ENCODE results near the gene CD52.

Gene CD52

GRCh38 chr1:26275580-26276431 lies 42.0 kb upstream of the CD52 start:
- TF ChIP-seq CTCF (IDR thresholded peaks at IDR 0.05; ENCODE audit: insufficient read depth, low read length) = peak; percentile 52
- TF ChIP-seq SPI1 (IDR thresholded peaks at IDR 0.05; ENCODE audit: borderline replicate concordance, low read depth) = peak; percentile 7; the same call in 1 of the 2 replicates
- TF ChIP-seq REST (IDR thresholded peaks at IDR 0.05; ENCODE audit: insufficient replicate concordance, low read depth) = no peak
- no peak; the same call in 1 of the 2 replicates for TF ChIP-seq POLR2AphosphoS5 (IDR thresholded peaks at IDR 0.05; ENCODE audit: low read depth)
- TF ChIP-seq GABPA (IDR thresholded peaks at IDR 0.05; ENCODE audit: low read depth) = no peak
- Histone ChIP-seq H3K27ac (replicated peaks) (peak overlapping the region; percentile 88), H3K4me3 (replicated peaks; ENCODE audit: insufficient read depth, low read length) (no peak overlapping the region), H3K27me3 (ENCODE audit: insufficient read depth, poor library complexity, severe bottlenecking) (no peaks in the 10 kb centered on the region)
- peak; percentile 90 to 91 for DNase-seq (ENCODE audit: low read depth in 1 of 2, low spot score in 1 of 2)

GRCh38 chr1:26276432-26276838 lies 41.3 kb upstream of the CD52 start:
- DNase-seq (ENCODE audit: low read depth in 1 of 2, low spot score in 1 of 2) = no peak
- TF ChIP-seq POLR2AphosphoS5 (IDR thresholded peaks at IDR 0.05; ENCODE audit: low read depth) = 0 out of 2 replicates have a peak, but pooled peaks have one; percentile 44
- no peak for TF ChIP-seq CTCF (IDR thresholded peaks at IDR 0.05; ENCODE audit: insufficient read depth, low read length)
- H3K27ac ChIP-seq (replicated peaks) = peak overlapping the region; percentile 88
- H3K4me3 ChIP-seq (replicated peaks; ENCODE audit: insufficient read depth, low read length) = no peak overlapping the region
- no peaks in the 10 kb centered on the region for H3K27me3 ChIP-seq (ENCODE audit: insufficient read depth, poor library complexity, severe bottlenecking)

GRCh38 chr1:26277261-26277661 lies 40.5 kb upstream of the CD52 start:
- peak overlapping the region; percentile 88 for H3K27ac ChIP-seq (replicated peaks)
- no peaks in the 10 kb centered on the region for H3K27me3 ChIP-seq (ENCODE audit: insufficient read depth, poor library complexity, severe bottlenecking)
- TF ChIP-seq GABPA (IDR thresholded peaks at IDR 0.05; ENCODE audit: low read depth) (no peak), SPI1 (IDR thresholded peaks at IDR 0.05; ENCODE audit: borderline replicate concordance, low read depth) (no peak), POLR2AphosphoS5 (IDR thresholded peaks at IDR 0.05; ENCODE audit: low read depth) (no peak), CTCF (IDR thresholded peaks at IDR 0.05; ENCODE audit: insufficient read depth, low read length) (no peak), REST (IDR thresholded peaks at IDR 0.05; ENCODE audit: insufficient replicate concordance, low read depth) (no peak)
- no peak for DNase-seq (ENCODE audit: low read depth in 1 of 2, low spot score in 1 of 2)
- H3K4me3 ChIP-seq (replicated peaks; ENCODE audit: insufficient read depth, low read length) = no peak overlapping the region
